Stimulated activated CD8-positive, alpha-beta memory T cell treated with anti-CD3 and anti-CD28 coated beads, Interleukin-12 subunit alpha, Interleukin-12 subunit beta, amount 100 ng/mL, for 1 hour (primary cell): Measurements from ENCODE around the gene FAM228A.
"Not testable (repeated sequence)": the region's sequence is repeated elsewhere in the genome, so short reads cannot be mapped to it uniquely, and the experiment has no call there.

Source experiments
- DNase-seq: peaks from one replicate; pipeline ENCODE4 v3.0.0-alpha.2; 2020; ENCODE audit warnings: low read depth

Gene FAM228A

GRCh38 chr2:24174851-24175277, at the start of gene FAM228A:
Gene FAM228A, plus strand, starts transcription at chr2:24175053. Its CDS starts 428 bp downstream, at chr2:24175481.
- no peak for DNase-seq

DNA sequence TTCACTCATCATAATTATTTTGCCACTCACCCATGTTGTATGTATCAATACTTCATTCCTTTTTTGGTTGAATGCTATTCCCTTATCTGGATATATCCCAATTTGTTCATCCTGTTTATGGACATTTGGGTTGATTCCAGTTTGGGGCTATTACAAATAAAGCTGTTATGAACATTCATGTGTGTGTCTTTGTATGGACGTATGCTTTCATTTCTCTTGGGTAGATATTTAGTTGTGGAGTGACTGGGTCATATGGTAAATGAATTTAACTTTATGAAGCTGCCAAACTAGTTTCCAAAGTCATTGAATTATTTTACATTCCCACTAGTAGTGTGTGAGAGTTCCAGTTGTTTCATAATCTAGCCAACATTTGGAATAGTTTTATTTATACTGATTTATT, 48.9 kb upstream of the FAM228A start:
- no peak for DNase-seq

- DNase-seq, result no peak
Measured at GRCh38 chr2:24132543-24132942, 42.3 kb upstream of the FAM228A start.

DNA sequence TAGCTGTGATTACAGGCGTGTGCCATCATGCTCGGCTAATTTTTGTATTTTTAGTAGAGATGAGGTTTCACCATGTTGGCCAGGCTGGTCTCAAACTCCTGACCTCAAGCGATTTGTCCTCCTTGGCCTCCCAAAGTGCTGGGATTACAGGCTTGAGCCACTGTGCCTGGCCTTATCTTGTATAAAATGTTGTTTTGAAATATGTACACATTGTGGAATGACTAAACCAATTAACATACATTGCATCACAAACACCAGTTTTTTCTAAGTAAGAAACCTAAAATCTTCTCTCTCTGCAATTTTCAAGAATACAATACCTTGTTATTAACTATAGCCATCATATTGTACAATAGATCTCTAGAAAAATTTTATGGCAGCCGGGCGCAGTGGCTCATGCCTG, 34.5 kb upstream of the FAM228A start:
- DNase-seq, result not testable (repeated sequence)

GRCh38 chr2:24147364-24147763, 27.5 kb upstream of the FAM228A start:
- no peak for DNase-seq

- DNase-seq, result no peak
Measured at GRCh38 chr2:24152413-24153197, 22.2 kb upstream of the FAM228A start.

- no peak for DNase-seq
Measured at GRCh38 chr2:24153478-24153877, 21.4 kb upstream of the FAM228A start.

DNA sequence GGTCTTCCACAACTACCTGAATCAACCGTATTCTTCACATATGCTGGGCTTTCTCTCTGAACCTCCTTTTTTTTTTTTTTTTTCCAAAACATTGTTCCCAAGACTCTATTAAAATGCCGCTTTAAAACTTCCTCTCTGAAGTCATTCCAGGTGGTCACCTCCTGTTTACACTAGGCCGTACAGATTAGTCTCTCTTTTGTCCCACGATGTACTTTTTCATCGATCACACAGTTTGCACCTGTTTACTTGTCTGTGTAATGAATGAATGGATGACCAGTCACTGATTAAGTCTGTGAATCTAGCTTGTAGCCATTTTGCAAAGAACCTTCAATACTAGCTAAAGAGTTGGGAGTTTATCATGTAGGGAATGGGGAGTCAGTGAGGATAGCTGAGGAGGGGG, 16.7 kb upstream of the FAM228A start:
- DNase-seq, result no peak

DNA sequence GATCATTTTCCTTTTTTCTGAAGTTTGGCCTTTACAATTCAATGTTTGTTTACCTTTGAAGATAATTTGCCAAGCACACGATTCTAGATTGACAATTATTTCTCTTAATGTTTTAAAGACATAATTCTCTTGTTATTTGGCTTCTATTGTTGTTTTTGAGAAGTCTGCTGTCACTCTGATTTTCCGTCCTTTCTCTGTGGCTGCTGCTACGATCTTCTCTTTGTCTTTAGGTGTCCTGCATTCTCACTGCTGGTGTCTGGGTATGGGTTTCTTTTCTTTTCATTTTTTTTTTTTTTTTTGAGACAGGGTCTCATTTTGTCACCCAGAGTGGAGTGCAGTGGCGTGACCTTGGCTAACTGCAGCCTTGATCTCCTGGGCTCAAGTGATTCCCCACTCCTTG, 15.1 kb upstream of the FAM228A start:
- DNase-seq, result no peak

DNA sequence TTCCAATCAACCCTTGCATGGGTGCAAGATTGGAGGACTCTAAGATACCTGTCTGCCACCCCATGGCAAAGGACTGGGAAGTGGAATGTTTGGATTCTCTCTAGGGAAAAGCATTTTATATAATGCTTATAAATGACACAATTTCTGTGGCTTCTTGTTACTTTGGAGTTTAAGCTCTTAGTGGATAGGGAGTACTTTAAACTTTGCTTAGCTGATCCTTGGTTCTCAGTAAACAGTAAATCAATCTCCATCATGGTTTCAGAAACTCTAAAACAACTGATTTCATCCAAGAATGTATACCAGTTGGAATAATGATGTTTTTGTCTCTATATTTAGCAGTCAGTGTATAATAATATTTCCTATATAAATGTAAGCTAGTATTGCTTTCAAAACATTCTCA, 14.1 kb upstream of the FAM228A start:
- no peak for DNase-seq

DNA sequence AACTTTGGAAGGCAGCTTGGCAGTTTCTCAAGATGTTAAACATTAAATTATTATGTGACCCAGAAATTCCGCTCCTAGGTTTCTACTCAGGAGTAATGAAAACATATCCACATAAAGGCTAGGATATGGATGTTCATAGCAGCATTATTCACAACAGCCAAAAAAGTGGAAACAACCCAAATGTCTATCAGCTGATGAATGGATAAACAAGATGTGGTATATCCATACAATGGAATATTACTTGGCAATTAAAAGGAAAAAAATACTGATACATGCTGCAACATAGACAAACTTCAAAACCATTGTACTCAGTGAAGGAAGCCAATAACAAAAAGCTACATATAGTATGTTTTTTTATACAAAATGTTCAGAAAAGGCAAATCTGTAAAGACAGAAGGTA, 12.4 kb upstream of the FAM228A start:
- no peak for DNase-seq

- DNase-seq, result no peak
Measured at GRCh38 chr2:24163186-24163585, 11.7 kb upstream of the FAM228A start.

- no peak for DNase-seq
Measured at GRCh38 chr2:24163601-24164000, 11.3 kb upstream of the FAM228A start.

DNA sequence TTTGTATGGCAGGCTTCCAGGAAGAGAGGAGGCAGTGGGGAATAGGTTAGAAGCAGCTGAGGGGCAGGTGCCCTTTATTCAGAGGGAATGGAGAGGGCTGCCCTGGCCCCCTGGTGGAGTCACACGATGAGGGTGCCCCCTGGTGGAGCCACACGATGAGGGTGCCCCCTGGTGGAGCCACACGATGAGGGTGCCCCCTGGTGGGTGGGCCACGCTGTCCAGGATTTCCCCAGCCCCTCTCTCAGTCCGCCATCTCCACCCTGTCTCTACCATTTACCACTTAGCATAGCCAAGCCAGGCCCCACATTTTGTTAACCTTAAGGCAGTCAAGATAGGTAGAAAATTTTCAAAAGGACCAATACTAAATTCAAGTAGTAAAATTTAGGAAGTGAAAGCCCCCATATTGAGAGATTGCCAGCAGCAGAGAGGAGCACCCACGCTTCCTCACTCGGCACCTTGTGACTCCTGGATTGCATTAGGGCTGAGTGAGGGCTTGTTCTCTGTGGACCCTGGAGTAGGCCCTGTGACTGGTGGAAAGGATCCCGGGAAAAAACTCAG, 10.4 kb upstream of the FAM228A start:
- DNase-seq, result no peak

GRCh38 chr2:24169023-24169422, 5.8 kb upstream of the FAM228A start:
- DNase-seq, result no peak

DNA sequence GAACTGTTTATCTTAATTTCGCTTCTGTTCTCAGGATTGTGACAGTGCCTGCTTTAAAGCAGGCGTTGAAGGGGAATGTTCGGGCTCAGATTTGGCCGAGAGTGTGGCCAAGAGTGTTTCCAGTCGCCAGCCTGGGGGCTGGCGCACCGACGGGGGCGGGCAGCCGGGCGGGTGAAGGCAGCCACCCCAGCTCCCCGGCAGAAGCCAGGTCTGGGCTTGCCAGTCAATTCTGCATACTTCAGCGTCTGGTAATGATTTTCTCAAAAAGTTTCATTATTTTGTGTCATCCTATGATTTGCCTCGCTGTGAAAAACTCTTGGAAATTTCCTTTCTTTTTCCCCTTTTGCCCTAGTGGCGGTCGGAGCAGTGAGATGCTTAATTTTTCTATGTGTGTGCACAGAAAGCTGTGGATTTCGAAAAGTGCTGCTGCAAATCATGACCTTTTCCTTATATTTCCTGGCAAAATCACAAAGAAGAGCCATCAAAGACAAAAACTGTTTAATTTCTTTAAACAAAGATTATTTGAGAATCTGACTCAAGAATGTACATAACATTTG, 856 bp downstream of the FAM228A start:
- DNase-seq, result no peak

DNA sequence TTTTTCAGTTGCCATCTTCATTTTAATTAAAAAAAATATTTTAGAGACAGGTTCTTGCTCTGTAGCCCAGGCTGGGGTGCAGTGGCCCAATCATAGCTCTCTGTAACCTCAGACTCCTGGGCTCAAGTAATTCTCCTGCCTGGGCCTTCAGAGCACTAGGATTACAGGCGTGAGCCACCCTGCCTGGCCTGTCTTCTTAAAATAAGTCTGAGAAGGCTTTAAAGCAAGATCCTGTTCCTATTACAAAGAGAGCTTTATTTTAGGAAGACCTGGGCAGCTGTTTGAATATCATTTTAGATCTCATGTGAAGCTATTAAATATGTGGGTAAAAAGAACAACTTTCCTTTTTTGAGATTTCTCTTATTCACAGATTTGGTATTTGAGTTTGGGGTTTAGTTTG, 1.5 kb downstream of the FAM228A start:
- DNase-seq, result no peak

GRCh38 chr2:24179683-24180082, 4.8 kb downstream of the FAM228A start:
- DNase-seq, result no peak

GRCh38 chr2:24181849-24182248, 7.0 kb downstream of the FAM228A start:
- no peak for DNase-seq

DNA sequence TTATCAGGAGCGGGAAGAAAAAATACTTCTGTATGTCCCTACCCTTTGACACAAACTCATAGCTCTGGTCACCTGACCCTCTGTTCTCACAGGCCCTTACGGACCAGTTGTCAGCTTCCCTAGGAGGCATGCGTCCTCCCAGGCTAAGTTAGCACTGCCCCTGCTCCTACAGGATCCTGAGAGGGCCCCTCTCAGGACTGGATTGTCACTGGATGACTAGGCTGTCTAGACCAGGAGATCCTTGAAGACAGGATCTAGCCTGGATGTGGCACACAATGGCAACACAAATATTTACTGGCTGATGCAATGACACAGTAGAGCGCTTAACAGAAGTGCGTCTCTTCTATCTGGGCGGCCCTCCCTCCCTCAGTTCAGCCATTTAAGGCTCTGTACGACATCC, 7.7 kb downstream of the FAM228A start:
- no peak for DNase-seq

DNA sequence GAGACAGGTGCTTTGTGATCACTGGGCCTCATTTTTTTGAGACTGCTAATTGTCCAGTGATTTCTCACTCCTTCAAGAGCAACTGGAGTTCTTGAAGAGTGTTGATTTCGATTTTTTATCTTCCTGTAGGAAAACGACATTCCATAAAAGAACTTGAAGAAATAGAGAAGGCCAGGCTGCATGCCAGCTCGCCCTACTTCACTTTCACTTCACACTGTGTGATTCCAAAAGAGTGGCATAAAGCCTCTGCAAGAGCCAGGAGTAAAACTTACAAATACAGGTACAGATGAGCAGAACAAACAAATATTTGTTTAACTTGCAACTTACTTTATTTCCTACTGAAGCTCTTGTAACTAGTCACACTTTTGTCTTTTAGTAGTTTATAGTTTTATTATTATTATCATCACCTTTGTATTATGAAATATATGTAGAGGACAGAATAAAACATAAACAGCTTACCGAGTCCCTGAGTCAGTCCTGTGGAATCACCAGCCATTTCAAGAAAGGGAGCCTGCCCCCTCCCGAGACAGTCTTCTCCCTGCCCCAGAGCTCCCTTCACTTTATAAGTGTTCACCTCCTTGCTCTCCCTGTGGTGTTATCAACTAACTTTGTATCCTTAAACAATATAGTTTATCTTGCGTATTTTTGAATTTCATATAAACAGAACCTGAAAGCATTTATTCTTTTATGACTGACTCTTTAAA, 8.7 kb downstream of the FAM228A start:
- no peak for DNase-seq

DNA sequence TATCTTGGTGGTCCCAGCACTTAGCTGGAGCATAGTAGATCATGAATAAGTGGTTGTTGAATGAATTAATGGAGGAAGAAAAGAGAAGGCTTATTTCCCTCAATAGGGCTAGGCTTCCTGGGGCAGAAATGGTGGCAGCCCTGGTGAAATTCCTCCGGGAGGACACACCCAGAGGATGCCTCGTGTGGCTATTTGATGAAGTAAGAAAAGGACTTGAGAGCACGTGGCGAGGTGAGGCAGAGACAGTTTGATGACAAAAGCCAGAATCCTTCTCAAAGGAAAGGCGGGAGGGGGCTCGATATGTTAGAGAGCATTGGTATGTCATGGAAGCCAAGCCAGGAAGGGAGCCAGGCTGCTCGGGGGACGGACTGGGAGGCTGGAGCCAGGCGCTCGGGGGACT, 14.7 kb downstream of the FAM228A start:
- DNase-seq, result no peak

GRCh38 chr2:24190503-24190902, 15.7 kb downstream of the FAM228A start:
- no peak for DNase-seq
